Epidermal melanocyte (primary cell): ENCODE measurements around the gene TYMS.
A peak's percentile ranks its signal among the peaks of the same experiment; 100 is the strongest.

Experiments
- DNase-seq: peaks from one replicate; pipeline ENCODE4 v3.0.0; 2011; ENCODE audit warnings: low spot score; ENCODE audit not compliant: insufficient read length

The TYMS gene

GRCh38 chr18:657311-658000 lies at the start of gene TYMS:
Gene TYMS, plus strand, starts transcription at chr18:657653. Its CDS starts 90 bp downstream, at chr18:657743.
- no peak for DNase-seq

- no peak for DNase-seq
Observed at GRCh38 chr18:607930-608329, 49.5 kb upstream of the TYMS start.

GRCh38 chr18:610214-610928 lies 47.1 kb upstream of the TYMS start:
- no peak for DNase-seq

GRCh38 chr18:612156-612555 lies 45.3 kb upstream of the TYMS start:
- no peak for DNase-seq

- no peak for DNase-seq
Observed at GRCh38 chr18:614193-614592, 43.3 kb upstream of the TYMS start.

GRCh38 chr18:615092-615521 lies 42.3 kb upstream of the TYMS start:
- no peak for DNase-seq

GRCh38 chr18:615773-616172 lies 41.7 kb upstream of the TYMS start:
- no peak for DNase-seq

GRCh38 chr18:616380-616995 lies 41.0 kb upstream of the TYMS start:
- no peak for DNase-seq

- DNase-seq = no peak
Observed at GRCh38 chr18:617970-618504, 39.4 kb upstream of the TYMS start.

- DNase-seq = no peak
Observed at GRCh38 chr18:618618-619017, 38.8 kb upstream of the TYMS start.

- DNase-seq = no peak
Observed at GRCh38 chr18:621291-622043, 36.0 kb upstream of the TYMS start.

- DNase-seq = no peak
Observed at GRCh38 chr18:622289-622688, 35.2 kb upstream of the TYMS start.

GRCh38 chr18:623761-624620 lies 33.5 kb upstream of the TYMS start:
- no peak for DNase-seq

- DNase-seq = no peak
Observed at GRCh38 chr18:627231-627630, 30.2 kb upstream of the TYMS start.

- DNase-seq = no peak
Observed at GRCh38 chr18:629269-630150, 27.9 kb upstream of the TYMS start.

GRCh38 chr18:631560-631959 lies 25.9 kb upstream of the TYMS start:
- DNase-seq = no peak

- peak; percentile 23 for DNase-seq
Observed at GRCh38 chr18:634551-635045, 22.9 kb upstream of the TYMS start.

GRCh38 chr18:635171-635570 lies 22.3 kb upstream of the TYMS start:
- no peak for DNase-seq

GRCh38 chr18:641224-641623 lies 16.2 kb upstream of the TYMS start:
- no peak for DNase-seq
